ENCODE measurements around the gene AWAT2. TPM values are rescaled to one million over a fixed set of nuclear protein-coding genes. Genes with fewer than 3 reads are reported as not detected.
A peak's percentile ranks its signal among the peaks of the same experiment; 100 is the strongest.

AWAT2 gene
- not detected for total RNA-seq

- peaks cover 0 to 12% of the 10 kb centered on the region in 2 donors for H3K27me3 ChIP-seq
- no peaks in the 10 kb centered on the region for H3K9me3 ChIP-seq
- no peaks in the 10 kb centered on the region for H3K4me1 ChIP-seq
- H3K4me3 ChIP-seq, result no peak within 1 kb of the TSS
- WGBS, 2 donors, result 69 to 87% methylated on average over 4 of the region's 4 CpGs
- TF ChIP-seq POLR2A (IDR thresholded peaks at IDR 0.05), result no peak
- no peak for DNase-seq (ENCODE audit: low spot score in 2 of 2)
- H3K36me3 ChIP-seq, result no peaks in the 10 kb centered on the region
- no peak within 1 kb of the TSS for H3K27ac ChIP-seq
Measured at GRCh38 chrX:70049925-70050324, at the start of gene AWAT2. Gene AWAT2, minus strand, starts transcription at chrX:70049938. Its CDS starts 6 bp downstream, at chrX:70049932.

- no peak for TF ChIP-seq EP300 (IDR thresholded peaks at IDR 0.05)
- no peak for TF ChIP-seq POLR2A (IDR thresholded peaks at IDR 0.05)
- 50 to 73% methylated on average over 2 of the region's 2 CpGs for WGBS, 2 donors
- no peaks in the 10 kb centered on the region for H3K36me3 ChIP-seq
Measured at GRCh38 chrX:70096052-70096451, 46.3 kb upstream of the AWAT2 start.

GRCh38 chrX:70092247-70092646 is 42.5 kb upstream of the AWAT2 start:
- Histone ChIP-seq H3K4me3 (no peak overlapping the region), H3K36me3 (no peaks in the 10 kb centered on the region), H3K4me1 (peaks cover 0 to 8% (median 0%) of the 10 kb centered on the region in 4 donors), H3K27me3 (peaks cover 0 to 5% of the 10 kb centered on the region in 2 donors), H3K9me3 (no peaks in the 10 kb centered on the region), H3K27ac (no peak overlapping the region)
- no peak for DNase-seq (ENCODE audit: low spot score in 2 of 2)
- TF ChIP-seq EP300 (IDR thresholded peaks at IDR 0.05) (no peak), CTCF (IDR thresholded peaks at IDR 0.05) (no peak), POLR2A (IDR thresholded peaks at IDR 0.05) (no peak)
- WGBS, 2 donors, result 85 to 100% methylated on average over 1 to 4 of the region's 4 CpGs

More at GRCh38 chrX:70096052-70096451, 46.3 kb upstream of the AWAT2 start:
- DNase-seq (ENCODE audit: low spot score in 2 of 2), result no peak
- H3K4me1 ChIP-seq, result no peaks in the 10 kb centered on the region
- no peaks in the 10 kb centered on the region for H3K9me3 ChIP-seq
- H3K27me3 ChIP-seq, result peaks cover 0 to 5% of the 10 kb centered on the region in 2 donors
- H3K27ac ChIP-seq, result no peak overlapping the region
- H3K4me3 ChIP-seq, result no peak overlapping the region

- Histone ChIP-seq H3K27ac (no peak overlapping the region), H3K9me3 (no peaks in the 10 kb centered on the region), H3K4me3 (no peak overlapping the region), H3K4me1 (peaks cover 0 to 8% (median 0%) of the 10 kb centered on the region in 4 donors), H3K27me3 (peaks cover 0 to 8% of the 10 kb centered on the region in 2 donors), H3K36me3 (no peaks in the 10 kb centered on the region)
- 0 to 24% methylated on average over 1 of the region's 1 CpG for WGBS, 2 donors
- DNase-seq (ENCODE audit: low spot score in 2 of 2), result no peak
- TF ChIP-seq EP300 (IDR thresholded peaks at IDR 0.05), result no peak
- TF ChIP-seq POLR2A (IDR thresholded peaks at IDR 0.05), result no peak
- no peak for TF ChIP-seq CTCF (IDR thresholded peaks at IDR 0.05)
Measured at GRCh38 chrX:70089604-70090297, 40.0 kb upstream of the AWAT2 start.

GRCh38 chrX:70088751-70089150 is 39.0 kb upstream of the AWAT2 start:
- Histone ChIP-seq H3K9me3 (no peaks in the 10 kb centered on the region), H3K4me3 (no peak overlapping the region), H3K27me3 (peaks cover 0 to 8% of the 10 kb centered on the region in 2 donors), H3K27ac (no peak overlapping the region), H3K36me3 (no peaks in the 10 kb centered on the region), H3K4me1 (peaks cover 0 to 8% (median 0%) of the 10 kb centered on the region in 4 donors)
- DNase-seq (ENCODE audit: low spot score in 2 of 2), result no peak
- TF ChIP-seq CTCF (IDR thresholded peaks at IDR 0.05) (no peak), POLR2A (IDR thresholded peaks at IDR 0.05) (no peak), EP300 (IDR thresholded peaks at IDR 0.05) (no peak)

GRCh38 chrX:70087857-70088630 is 38.3 kb upstream of the AWAT2 start:
- DNase-seq (ENCODE audit: low spot score in 2 of 2), result peak in 1 of 2 donors; percentile 4
- 45 to 47% methylated on average over 8 to 11 of the region's 11 CpGs for WGBS, 2 donors
- Histone ChIP-seq H3K9me3 (no peaks in the 10 kb centered on the region), H3K36me3 (no peaks in the 10 kb centered on the region), H3K4me1 (peaks cover 0 to 8% (median 0%) of the 10 kb centered on the region in 4 donors), H3K4me3 (no peak overlapping the region), H3K27ac (no peak overlapping the region), H3K27me3 (peaks cover 0 to 3% of the 10 kb centered on the region in 2 donors)
- TF ChIP-seq EP300 (IDR thresholded peaks at IDR 0.05) (no peak), POLR2A (IDR thresholded peaks at IDR 0.05) (no peak), CTCF (IDR thresholded peaks at IDR 0.05) (no peak)
